ENCODE data around the gene OR7G2. TPM values are rescaled to one million over a fixed set of nuclear protein-coding genes. Genes with fewer than 3 reads are reported as not detected.

Gene OR7G2

GRCh38 chr19:9052894-9053293 is 54.4 kb downstream of the OR7G2 start:
- Histone ChIP-seq H3K36me3 (ENCODE audit: insufficient read depth, low read length) (no peaks in the 10 kb centered on the region), H3K4me3 (ENCODE audit: low read length) (no peak overlapping the region), H3K9ac (ENCODE audit: low read depth, low read length) (no peak overlapping the region), H3K4me2 (ENCODE audit: low read length) (no peak overlapping the region), H3K4me1 (ENCODE audit: control insufficient read depth, insufficient read depth, low read length) (no peaks in the 10 kb centered on the region), H3K27me3 (ENCODE audit: control insufficient read depth, insufficient read depth, low read length) (no peaks in the 10 kb centered on the region), H3K9me3 (replicated peaks; ENCODE audit: low read length) (peaks cover 6% of the 10 kb centered on the region)

Small RNAs within 50 kb of the gene (small RNA-seq; reads per million reads assigned to genes)
- gene OR1M4P: not detected

All from skeletal muscle satellite cell (primary cell).